H1 (cell line): ENCODE results near the gene UGT1A8. TPM values are rescaled to one million over a fixed set of nuclear protein-coding genes. Genes with fewer than 3 reads are reported as not detected.

Experiments used
- CTCF ChIA-PET: fragments of 300-600 bp; sonication (Branson Sonifier 250); formaldehyde crosslinking; loops from one replicate; lab custom pipeline; 2021; ENCODE audit not compliant: partially characterized antibody; lab: Charles Lee
- POLR2A ChIA-PET: fragments of 300-600 bp; sonication (Branson Sonifier 250); formaldehyde crosslinking; loops from one replicate; lab custom pipeline; 2021; ENCODE audit warnings: inconsistent platforms; ENCODE audit not compliant: partially characterized antibody; lab: Charles Lee
- DNase-seq, 2 experiments: peaks; one replicate each; pipeline versions ENCODE4 v3.0.0 to v3.0.0-alpha.2; 2010 to 2022; ENCODE audit warnings: low spot score in 2 of 2, low read depth in 1 of 2, mixed read lengths in 1 of 2
- FAIRE-seq: peaks from 2 replicates; lab custom pipeline; 2011; peaks lifted over from hg19 to GRCh38; lab: Jason Lieb, UNC
- H2AFZ ChIP-seq: 2 replicates; pipeline ENCODE4 v1.8.1; 2012; ENCODE audit warnings: low read length, inconsistent platforms
- H2AK5ac ChIP-seq: 2 replicates; pipeline ENCODE4 v1.6.1; 2013; ENCODE audit warnings: low read depth, low read length
- H2BK120ac ChIP-seq: replicated peaks from 2 replicates; pipeline ENCODE3; 2013; ENCODE audit warnings: low read depth, low read length, inconsistent platforms
- H2BK12ac ChIP-seq: 2 replicates; pipeline ENCODE4 v1.6.1; 2013; ENCODE audit warnings: low read depth, low read length
- H2BK15ac ChIP-seq: 2 replicates; pipeline ENCODE4 v1.6.1; 2013; ENCODE audit warnings: low read length
- H2BK20ac ChIP-seq: 2 replicates; pipeline ENCODE4 v1.6.1; 2013; ENCODE audit warnings: low read length
- H2BK5ac ChIP-seq: 2 replicates; pipeline ENCODE4 v1.6.1; 2013; ENCODE audit warnings: low read depth, low read length
- H3K14ac ChIP-seq: 2 replicates; pipeline ENCODE4 v1.6.1; 2013; ENCODE audit warnings: inconsistent platforms; ENCODE audit not compliant: insufficient read length
- H3K18ac ChIP-seq: 2 replicates; pipeline ENCODE4 v1.6.1; 2013; ENCODE audit warnings: low read length; ENCODE audit errors: extremely low read depth
- H3K23ac ChIP-seq: 2 replicates; pipeline ENCODE4 v1.6.1; 2013; ENCODE audit warnings: inconsistent platforms; ENCODE audit not compliant: insufficient read length
- H3K23me2 ChIP-seq: 2 replicates; pipeline ENCODE4 v1.6.1; 2013; ENCODE audit warnings: low read depth, low read length
- H3K27ac ChIP-seq: 2 replicates; pipeline ENCODE4 v1.6.1; 2011; ENCODE audit warnings: low read depth, low read length, inconsistent platforms
- H3K27me3 ChIP-seq, 4 experiments: replicated peaks in 1 of 4; 1 replicate in 1 of 4; 2 replicates in 3 of 4; pipeline versions ENCODE4 v1.6.1 to v1.8.1; 2011 to 2013; ENCODE audit warnings: low read length in 3 of 4, mild to moderate bottlenecking in 3 of 4, inconsistent platforms in 2 of 4, mixed read lengths in 2 of 4, moderate library complexity in 1 of 4; ENCODE audit not compliant: control insufficient read depth in 3 of 4, insufficient read depth in 3 of 4; ENCODE audit errors: extremely low read depth in 1 of 4
- H3K36me3 ChIP-seq, 4 experiments: 2 replicates each; pipeline versions ENCODE4 v1.6.1 to v1.8.1; 2011 to 2013; ENCODE audit warnings: mild to moderate bottlenecking in 4 of 4, low read length in 3 of 4, moderate library complexity in 2 of 4, control low read depth in 1 of 4, inconsistent platforms in 1 of 4; ENCODE audit not compliant: insufficient read depth in 4 of 4, control insufficient read depth in 2 of 4
- H3K4ac ChIP-seq: replicated peaks from 2 replicates; pipeline ENCODE3; 2013; ENCODE audit warnings: low read length, low read depth, mixed read lengths, inconsistent platforms; ENCODE audit not compliant: insufficient read length
- H3K4me1 ChIP-seq, 4 experiments: replicated peaks in 1 of 4; 1 replicate in 1 of 4; 2 replicates in 3 of 4; pipeline versions ENCODE4 v1.6.1 to v1.8.1; 2011 to 2013; ENCODE audit warnings: low read length in 3 of 4, inconsistent platforms in 2 of 4, mixed read lengths in 1 of 4; ENCODE audit not compliant: insufficient read depth in 4 of 4, control insufficient read depth in 3 of 4
- H3K4me2 ChIP-seq, 2 experiments: 2 replicates each; pipeline versions ENCODE4 v1.6.1 to v1.8.1; 2011 to 2013; ENCODE audit warnings: low read depth in 2 of 2, low read length in 2 of 2, control low read depth in 1 of 2, inconsistent platforms in 1 of 2, mild to moderate bottlenecking in 1 of 2; ENCODE audit not compliant: insufficient read depth in 1 of 2
- H3K4me3 ChIP-seq, 4 experiments: fragments of 200-600, 300-600 bp in 1 of 4; sonication (generic), shearing (Covaris generic), sonication (Bioruptor Twin) in 1 of 4; 2 replicates each; pipeline versions ENCODE4 v1.5.1 to v1.8.1; 2011 to 2016; ENCODE audit warnings: low read length in 4 of 4, low read depth in 3 of 4, control low read depth in 2 of 4, inconsistent platforms in 2 of 4, mild to moderate bottlenecking in 2 of 4, mixed read lengths in 1 of 4, moderate library complexity in 1 of 4; ENCODE audit not compliant: insufficient read depth in 2 of 4; ENCODE audit errors: extremely low read depth in 1 of 4
- H3K56ac ChIP-seq: replicated peaks from 2 replicates; pipeline ENCODE3; 2013; ENCODE audit warnings: low read depth, mild to moderate bottlenecking, mixed read lengths, low read length, inconsistent platforms; ENCODE audit not compliant: insufficient read length
- H3K79me1 ChIP-seq: 2 replicates; pipeline ENCODE4 v1.6.1; 2013; ENCODE audit warnings: low read depth, low read length, control low read depth
- H3K79me2 ChIP-seq, 2 experiments: 2 replicates each; pipeline versions ENCODE4 v1.6.1 to v1.8.1; 2012 to 2013; ENCODE audit warnings: low read length in 2 of 2, mild to moderate bottlenecking in 2 of 2, inconsistent platforms in 1 of 2; ENCODE audit not compliant: insufficient read depth in 2 of 2, control insufficient read depth in 1 of 2
- H3K9ac ChIP-seq, 4 experiments: replicated peaks in 1 of 4; 1 replicate in 1 of 4; 2 replicates in 3 of 4; pipeline versions ENCODE4 v1.6.1 to v1.8.1; 2011 to 2013; ENCODE audit warnings: low read depth in 3 of 4, low read length in 3 of 4, control low read depth in 2 of 4, mild to moderate bottlenecking in 2 of 4, moderate library complexity in 2 of 4, inconsistent platforms in 1 of 4; ENCODE audit errors: extremely low read depth in 1 of 4
- H3K9me3 ChIP-seq, 2 experiments: 2 replicates each; pipeline versions ENCODE4 v1.6.1 to v1.8.1; 2012 to 2013; ENCODE audit warnings: mild to moderate bottlenecking in 2 of 2, moderate library complexity in 2 of 2, control low read depth in 1 of 2, inconsistent platforms in 1 of 2, low read depth in 1 of 2, low read length in 1 of 2, mixed read lengths in 1 of 2; ENCODE audit not compliant: insufficient read depth in 2 of 2
- H4K20me1 ChIP-seq, 2 experiments: replicated peaks in 1 of 2; 2 replicates each; pipeline versions ENCODE3 to v1.8.1; 2011 to 2013; ENCODE audit warnings: inconsistent platforms in 2 of 2, low read length in 2 of 2, mild to moderate bottlenecking in 1 of 2; ENCODE audit not compliant: insufficient read depth in 2 of 2, control insufficient read depth in 1 of 2
- H4K5ac ChIP-seq: 2 replicates; pipeline ENCODE4 v1.6.1; 2013; ENCODE audit warnings: low read length, low read depth, mixed read lengths, inconsistent platforms; ENCODE audit not compliant: insufficient read length
- H4K8ac ChIP-seq: 2 replicates; pipeline ENCODE4 v1.8.0; 2013; ENCODE audit warnings: mild to moderate bottlenecking, moderate library complexity, low read length, inconsistent platforms; ENCODE audit not compliant: insufficient read depth; ENCODE audit errors: extremely low read depth
- H4K91ac ChIP-seq: replicated peaks from 2 replicates; pipeline ENCODE3; 2013; ENCODE audit warnings: low read length, mixed read lengths, inconsistent platforms; ENCODE audit not compliant: insufficient read length
- ASH2L ChIP-seq: fragments of 200-600, 300-600 bp; sonication (generic); IDR thresholded peaks from one replicate; pipeline ENCODE4 v1.7.1; 2017; ENCODE audit warnings: low read length
- CBX5 ChIP-seq: fragments of 300-800, 300-1000 bp; sonication (generic); IDR thresholded peaks from 2 replicates; pipeline ENCODE4 v1.7.1; 2016; ENCODE audit warnings: antibody characterized with exemption, low read length, low read depth
- E2F6 ChIP-seq: IDR thresholded peaks from 2 replicates; pipeline ENCODE4 v1.6.1; 2012; ENCODE audit warnings: inconsistent platforms
- EZH2 ChIP-seq: fragments of 200-600 bp; sonication (generic); IDR thresholded peaks from 2 replicates; pipeline ENCODE4 v1.7.1; 2012; ENCODE audit warnings: low read depth, mild to moderate bottlenecking, moderate library complexity, low read length, inconsistent platforms; ENCODE audit not compliant: severe bottlenecking
- KDM1A ChIP-seq: fragments of 200-600, 300-600 bp; sonication (generic); IDR thresholded peaks from 2 replicates; pipeline ENCODE4 v1.7.1; 2016; ENCODE audit warnings: mild to moderate bottlenecking, low read length, borderline replicate concordance
- NANOG ChIP-seq: IDR thresholded peaks from 2 replicates; pipeline ENCODE4 v1.6.1; 2011; ENCODE audit warnings: low read length, low read depth, mild to moderate bottlenecking, inconsistent platforms; ENCODE audit not compliant: insufficient read depth, poor library complexity, severe bottlenecking
- NRF1 ChIP-seq: IDR thresholded peaks from 2 replicates; pipeline ENCODE4 v1.6.1; 2011; ENCODE audit warnings: mild to moderate bottlenecking, low read depth, low read length, improper control_type of control experiment
- PHF8 ChIP-seq: fragments of 200-600 bp; sonication (generic); conservative IDR thresholded peaks from 2 replicates; pipeline ENCODE4 v1.7.1; 2012; ENCODE audit warnings: low read depth, mild to moderate bottlenecking, inconsistent platforms, low read length, moderate library complexity
- SAP30 ChIP-seq: fragments of 300-600 bp; sonication (generic); IDR thresholded peaks from 2 replicates; pipeline ENCODE4 v1.7.1; 2012; ENCODE audit warnings: low read length, moderate library complexity, mild to moderate bottlenecking, inconsistent platforms; ENCODE audit not compliant: insufficient read depth, insufficient replicate concordance
- WGBS, 2 experiments: shearing (Covaris generic) in 1 of 2; methylation state at CpG; one replicate each; pipeline versions ENCODE4 v1.1.6 to v1.1.7; 2013 to 2015; ENCODE audit warnings: low lambda C conversion rate in 2 of 2, mixed read lengths in 2 of 2, inconsistent platforms in 1 of 2, low coverage in 1 of 2, missing lambda C conversion rate in 1 of 2; ENCODE audit not compliant: insufficient replicate concordance in 2 of 2, insufficient coverage in 1 of 2, insufficient read length in 1 of 2; ENCODE audit errors: extremely low coverage in 1 of 2, missing lambda C conversion rate in 1 of 2; 5-methylcytosine and 5-hydroxymethylcytosine counted together
- polyA plus RNA-seq, 7 experiments: library from polyadenylated mRNA; depleted of rRNA in 3 of 7; stranded (reverse) in 5 of 7; unstranded in 2 of 7; fragments of >200 nt in 5 of 7; fragments of 200-250 nt in 2 of 7; gene quantifications; 1 replicate in 5 of 7; 2 replicates in 1 of 7; 4 replicates in 1 of 7; pipeline versions ENCODE4 v1.2.1 to v1.2.3, GENCODE V29; 2011 to 2013; ENCODE audit warnings: missing spikeins in 2 of 7, mixed read lengths in 2 of 7
- total RNA-seq: library from RNA; stranded (reverse); fragmentation: NEBNext Ultra II Directional; extraction: Animal tissue kit (Norgen Biotek cat#: 25700); gene quantifications from 2 replicates; pipeline ENCODE4 v1.2.1, GENCODE V29; 2021

The UGT1A8 gene
- total and polyA plus RNA-seq, 2 of the 8 experiments (the other 6 are each of a cell fraction or from before 2014, with no cell fraction given): not detected

- no peak for FAIRE-seq
These were observed 55.5 kb downstream of the UGT1A8 start for GRCh38 chr2:233672886-233673285.

More at GRCh38 chr2:233672886-233673285, 55.5 kb downstream of the UGT1A8 start:
- TF ChIP-seq SAP30: no peak
- no peak for TF ChIP-seq EZH2
- no peak for TF ChIP-seq E2F6
- no peak for TF ChIP-seq KDM1A
- TF ChIP-seq PHF8: no peak
- TF ChIP-seq ASH2L: no peak
- TF ChIP-seq CBX5: no peak
- TF ChIP-seq NANOG: no peak
- no peak for TF ChIP-seq NRF1
- TF ChIP-seq, all 59 proteins: peak for 0
- no peak overlapping the region for H2BK12ac ChIP-seq
- no peak overlapping the region for H3K56ac ChIP-seq
- H2BK5ac ChIP-seq: no peak overlapping the region
- no peaks in the 10 kb centered on the region for H4K20me1 ChIP-seq
- no peak overlapping the region for H3K23ac ChIP-seq
- ChIA-PET POLR2A (no interaction called here), CTCF (no interaction called here)
- no peak overlapping the region for H3K14ac ChIP-seq
- no peak overlapping the region for H3K4me2 ChIP-seq
- no peak overlapping the region for H2AK5ac ChIP-seq
- H3K23me2 ChIP-seq: no peaks in the 10 kb centered on the region
- no peaks in the 10 kb centered on the region for H3K9me3 ChIP-seq
- H3K27ac ChIP-seq: no peak overlapping the region
- no peak overlapping the region for H4K5ac ChIP-seq
- H3K18ac ChIP-seq: no peak overlapping the region
- no peaks in the 10 kb centered on the region for H3K36me3 ChIP-seq
- H2BK15ac ChIP-seq: no peak overlapping the region
- H3K9ac ChIP-seq: no peak overlapping the region
- no peak overlapping the region for H4K91ac ChIP-seq
- H3K79me1 ChIP-seq: no peaks in the 10 kb centered on the region
- no peak overlapping the region for H2BK120ac ChIP-seq
- no peak overlapping the region for H3K4me3 ChIP-seq
- H3K79me2 ChIP-seq: no peaks in the 10 kb centered on the region
- H2BK20ac ChIP-seq: no peak overlapping the region
- 97% methylated on average over 3 of the region's 3 CpGs; no CpG with 5 or more reads in 1 of the 2 experiments for WGBS, 2 experiments
- no peak overlapping the region for H4K8ac ChIP-seq
- H3K27me3 ChIP-seq: no peaks in the 10 kb centered on the region
- no peak for DNase-seq
- H3K4me1 ChIP-seq: no peaks in the 10 kb centered on the region; a peak in 1 of 7 replicates
- no peak overlapping the region for H3K4ac ChIP-seq
- H2AFZ ChIP-seq: no peak overlapping the region
